ENCODE measurements around the gene FLYWCH1.

FLYWCH1 gene

DNA sequence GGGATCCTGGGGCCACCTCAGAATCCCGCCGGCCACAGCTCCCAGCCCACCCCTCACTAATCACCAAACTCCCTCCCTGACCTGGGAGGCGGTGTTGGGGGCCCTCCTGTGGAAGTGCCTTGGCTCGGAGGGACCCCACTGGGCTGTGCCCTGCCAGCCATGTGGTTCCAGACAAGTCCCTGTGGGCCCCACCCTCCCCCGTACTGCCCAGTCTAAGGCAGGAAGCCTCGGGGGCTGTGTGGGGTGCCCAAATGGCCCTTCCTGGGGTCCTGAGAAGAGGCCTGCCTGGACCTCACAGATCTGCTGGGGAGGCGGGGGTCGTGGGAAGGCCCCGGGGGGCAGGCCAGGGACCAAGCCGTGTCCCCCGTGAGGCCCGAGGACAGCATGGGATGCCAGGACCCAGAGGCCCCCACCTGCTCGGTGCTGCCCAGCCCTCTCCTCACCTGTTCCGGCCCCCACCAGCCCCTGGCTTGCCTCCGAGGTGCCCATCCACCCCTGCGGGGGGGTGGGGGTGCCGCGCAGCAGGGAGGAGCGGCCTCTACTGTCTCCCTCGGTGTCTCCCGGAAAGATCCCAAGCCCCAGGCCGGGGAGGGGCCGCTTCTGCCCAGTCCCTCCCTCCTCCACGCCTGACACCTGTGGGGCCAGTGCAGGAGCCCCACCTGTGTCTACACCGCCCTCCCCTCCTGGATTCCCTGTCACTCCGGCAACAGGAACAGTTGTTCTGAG is 43.1 kb downstream of the FLYWCH1 start:
- no peak for DNase-seq

DNA sequence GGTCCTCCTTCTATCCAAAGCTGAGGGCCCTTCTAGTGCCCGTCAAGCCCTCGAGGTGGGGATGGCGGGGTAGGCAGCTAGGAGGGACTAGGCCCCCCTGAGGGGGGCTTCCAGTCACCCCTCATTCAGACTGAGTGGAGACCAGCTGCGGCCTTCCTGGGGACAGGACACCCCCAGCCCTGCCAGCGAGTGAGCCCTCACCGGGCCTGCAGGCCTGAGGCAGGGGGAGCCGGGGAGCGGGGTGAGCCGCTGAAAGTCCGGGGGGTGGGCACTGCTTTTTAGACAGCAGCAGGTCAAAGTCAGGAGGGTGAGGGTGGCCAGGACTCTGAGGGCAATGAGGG is 43.7 kb downstream of the FLYWCH1 start:
- DNase-seq = no peak

DNA sequence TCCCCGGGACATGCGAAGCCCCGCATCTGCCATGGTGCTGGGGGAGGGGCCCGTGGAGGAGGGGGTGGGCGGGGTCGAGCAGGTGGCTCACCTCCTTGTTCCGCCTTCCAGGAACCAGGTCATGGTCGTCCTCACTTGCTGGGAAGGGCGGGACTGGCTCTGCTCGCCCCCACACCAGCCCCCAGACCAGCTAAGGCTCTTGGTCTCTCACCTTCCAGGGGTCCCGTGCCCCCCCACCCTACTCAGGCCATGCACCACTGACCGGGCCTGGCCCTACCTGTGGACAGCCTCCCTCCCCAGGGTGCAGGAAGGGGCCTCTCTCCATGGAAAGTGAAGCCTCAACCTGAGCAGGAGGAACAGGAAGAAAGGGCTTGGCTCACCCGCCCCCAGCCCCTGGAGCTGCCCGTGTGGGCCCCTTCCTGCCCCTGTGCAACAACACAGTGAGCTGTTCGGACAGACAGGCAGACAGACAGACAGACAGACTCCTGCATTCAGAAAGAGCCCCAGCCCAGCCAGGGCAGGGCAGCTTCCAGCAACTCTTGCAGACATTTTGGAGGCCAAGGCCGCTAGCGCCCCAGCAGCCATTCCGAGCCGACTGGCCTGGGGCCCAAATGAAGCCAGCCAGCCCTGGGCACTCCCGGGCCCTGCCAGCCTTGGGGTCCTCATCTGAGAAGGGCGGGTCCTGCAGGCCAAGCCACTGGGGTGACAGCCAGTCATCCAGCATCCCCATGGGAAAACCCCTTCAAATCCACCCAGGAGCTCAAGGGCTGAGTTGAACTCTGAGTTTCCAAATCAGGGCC is 44.2 kb downstream of the FLYWCH1 start:
- DNase-seq = no peak

DNA sequence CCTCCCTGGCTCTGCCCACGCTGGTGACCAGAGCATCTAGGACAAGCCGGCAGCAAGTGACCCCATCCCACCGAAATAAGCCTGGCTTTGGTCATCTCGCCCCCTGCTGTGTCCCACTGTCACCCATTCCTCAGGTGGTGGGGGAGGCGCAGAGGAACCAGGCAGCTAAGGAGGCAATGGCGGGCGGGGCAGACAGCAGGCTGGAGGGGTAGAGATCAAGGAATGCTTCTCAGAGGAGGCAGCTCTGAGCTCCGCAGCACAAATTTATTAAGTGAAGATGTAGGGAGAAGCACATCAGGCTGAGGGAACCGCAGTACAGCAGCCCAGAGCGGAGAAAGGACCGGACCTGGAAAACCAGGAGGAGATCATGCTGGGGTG is 44.8 kb downstream of the FLYWCH1 start:
- no peak for DNase-seq

DNA sequence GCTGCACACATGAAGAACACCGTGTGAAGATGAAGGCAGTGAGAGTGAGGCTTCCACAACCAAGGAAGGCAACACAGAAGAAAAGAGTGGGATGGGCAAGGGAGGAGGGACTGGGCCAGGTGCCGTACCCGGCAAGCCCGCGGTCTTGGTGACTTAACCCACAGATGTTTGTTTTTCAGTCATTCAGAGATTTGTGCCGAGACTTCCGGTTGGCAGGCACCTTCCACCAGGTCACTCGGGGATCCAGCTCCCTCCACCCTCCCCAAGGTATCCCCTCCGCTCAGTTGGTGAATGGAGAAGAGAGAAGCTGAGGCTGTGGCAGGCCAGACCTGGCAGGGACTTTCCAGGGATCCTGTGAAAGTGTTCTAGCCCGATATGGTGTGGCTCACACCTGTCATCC is 47.5 kb downstream of the FLYWCH1 start:
- no peak for DNase-seq

DNA sequence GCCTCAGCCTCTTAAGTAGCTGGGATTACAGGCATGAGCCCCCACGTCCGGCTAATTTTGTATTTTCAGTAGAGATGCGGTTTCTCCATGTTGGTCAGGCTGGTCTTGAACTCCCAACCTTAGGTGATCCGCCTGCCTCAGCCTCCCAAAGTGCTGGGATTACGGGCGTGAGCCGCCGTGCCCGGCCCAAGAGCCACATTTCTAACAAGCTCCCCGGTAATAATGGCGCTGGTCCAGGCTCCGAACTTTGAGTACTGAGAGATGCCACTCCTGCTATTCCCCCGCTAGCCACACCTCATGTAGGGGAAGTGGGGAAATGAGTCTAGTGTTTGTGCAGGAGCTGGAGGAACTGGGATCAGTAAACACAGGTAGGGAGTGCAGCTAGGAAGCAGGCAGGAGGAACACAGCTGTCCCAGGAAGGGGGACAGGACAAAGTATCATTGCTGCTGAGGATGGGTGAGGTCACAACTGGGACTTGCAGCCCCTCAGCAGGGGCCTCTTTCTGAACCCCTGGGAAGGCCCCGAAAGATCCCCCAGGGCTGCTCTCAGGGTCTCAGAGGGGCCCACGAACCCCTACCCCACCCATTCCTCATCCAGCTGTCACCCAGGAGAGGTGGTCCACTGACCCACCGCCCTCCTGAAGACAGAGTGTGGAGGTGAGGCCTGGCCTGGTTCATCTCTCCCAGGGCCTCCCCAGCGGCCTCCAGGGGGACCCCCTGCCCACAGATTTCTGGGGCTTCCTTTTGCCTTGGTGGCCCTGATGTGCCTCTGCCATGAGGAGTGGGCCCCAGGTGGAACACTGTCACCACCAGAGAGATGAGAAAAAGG is 48.7 kb downstream of the FLYWCH1 start:
- no peak for DNase-seq

DNA sequence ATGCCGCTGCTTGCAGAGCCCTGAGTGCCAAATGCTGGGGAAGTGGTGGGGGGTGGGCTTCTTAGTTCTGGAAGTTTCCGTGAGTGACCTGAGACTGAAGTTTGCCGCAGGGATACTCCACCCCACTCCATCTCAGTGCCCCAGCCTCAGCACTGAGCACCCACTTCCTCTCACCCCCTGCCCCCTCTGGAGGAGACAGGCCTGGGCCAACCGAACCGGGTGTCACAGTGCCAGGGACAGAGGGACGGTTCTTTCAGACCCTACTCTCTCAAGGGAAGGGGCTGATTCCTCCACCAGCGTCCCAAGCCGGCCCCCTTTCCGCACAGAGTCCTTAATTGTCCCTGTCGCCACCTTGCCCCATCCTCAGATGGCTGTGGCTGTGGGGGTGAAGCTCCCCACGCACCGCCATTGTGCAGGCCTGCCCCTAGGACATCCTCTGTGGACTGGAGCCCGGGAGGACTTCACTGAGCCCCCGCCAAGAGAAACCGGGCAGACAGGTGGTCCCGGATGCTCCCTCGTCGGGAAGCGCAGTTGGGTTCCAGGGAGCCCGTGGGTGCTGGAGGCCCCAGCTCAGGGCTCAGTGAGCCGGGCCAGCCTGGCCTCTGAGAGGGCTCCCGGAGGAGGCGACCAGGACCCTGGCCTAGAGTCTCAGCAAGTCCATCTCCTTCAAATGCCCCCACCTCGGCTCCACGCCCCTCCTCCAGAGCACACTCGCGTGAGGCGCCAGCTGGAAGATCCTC is 50.8 kb downstream of the FLYWCH1 start:
- DNase-seq = no peak

DNA sequence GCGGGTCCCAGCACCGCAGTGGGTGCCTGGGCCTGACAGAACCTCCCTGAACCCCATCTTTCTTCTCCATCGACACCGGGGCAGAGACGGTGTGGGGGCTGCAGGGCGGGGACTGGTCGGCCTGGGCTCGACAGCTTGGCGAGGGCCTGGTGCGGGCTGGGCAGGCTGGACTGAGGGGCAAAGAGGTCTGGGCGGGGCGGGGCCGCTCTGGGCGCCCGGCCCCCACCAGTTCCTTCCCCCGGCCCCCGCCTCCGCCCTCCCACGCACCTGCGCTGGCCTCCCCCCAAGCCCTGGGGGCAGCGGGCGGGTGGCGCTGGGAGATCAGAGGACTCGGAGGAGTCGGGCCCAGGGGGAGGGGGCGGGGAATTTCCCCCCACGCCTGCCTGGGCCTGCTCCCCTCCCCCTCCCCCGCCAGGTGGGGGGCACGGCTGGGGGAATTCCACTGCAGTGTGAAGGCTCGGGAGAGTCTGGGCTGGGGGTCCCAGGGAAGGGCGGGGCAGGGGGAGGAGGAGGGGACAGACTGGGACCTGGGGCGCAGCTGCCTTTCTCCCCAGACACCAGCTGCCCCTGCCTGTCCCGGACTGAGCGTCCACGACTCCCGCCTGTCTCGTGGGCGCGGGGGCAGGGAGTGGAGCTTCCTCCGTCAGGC is 51.5 kb downstream of the FLYWCH1 start:
- DNase-seq = no peak

DNA sequence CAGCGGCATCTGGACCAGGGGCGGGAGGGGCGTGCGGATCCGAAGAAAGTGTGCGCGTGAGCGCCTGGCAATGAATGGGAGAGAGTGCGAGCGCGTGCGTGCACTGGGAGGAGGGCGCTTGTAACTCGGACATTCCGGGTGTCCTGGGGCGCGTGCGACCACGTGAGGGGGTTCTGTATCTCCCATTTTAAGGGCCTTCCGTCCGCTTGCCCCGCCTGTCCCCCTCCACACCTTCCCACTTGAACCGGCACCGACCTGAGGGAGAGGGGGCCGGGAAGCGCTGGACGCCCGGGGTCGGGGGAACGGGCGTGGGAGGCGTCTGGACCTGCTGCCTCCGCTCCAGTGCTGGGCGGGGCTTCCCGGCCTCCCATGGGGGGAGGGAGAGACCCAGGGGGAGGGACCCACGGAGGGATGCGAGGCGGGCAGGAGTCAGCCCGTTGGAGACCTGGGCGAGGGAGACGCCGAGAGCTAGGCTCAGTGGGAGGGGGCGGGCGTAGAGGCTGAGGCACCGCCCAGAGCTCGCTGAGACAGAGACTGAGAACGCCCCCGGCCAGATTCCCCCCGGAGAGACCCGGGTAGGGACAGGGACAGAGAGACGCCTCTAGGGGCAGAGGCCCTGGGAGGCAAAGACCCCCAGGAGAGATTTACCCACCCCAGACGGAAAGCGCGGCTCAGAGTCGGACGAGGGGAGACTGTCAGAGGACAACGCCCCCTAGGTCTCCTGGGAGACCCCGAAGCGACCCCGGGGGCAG is 52.2 kb downstream of the FLYWCH1 start, which contains the start of gene KREMEN2:
KREMEN2 (plus strand) TSS at position 553 of the 752 bp plus-strand sequence. CDS start 246 bp downstream, outside the sequence.
- DNase-seq = no peak

DNA sequence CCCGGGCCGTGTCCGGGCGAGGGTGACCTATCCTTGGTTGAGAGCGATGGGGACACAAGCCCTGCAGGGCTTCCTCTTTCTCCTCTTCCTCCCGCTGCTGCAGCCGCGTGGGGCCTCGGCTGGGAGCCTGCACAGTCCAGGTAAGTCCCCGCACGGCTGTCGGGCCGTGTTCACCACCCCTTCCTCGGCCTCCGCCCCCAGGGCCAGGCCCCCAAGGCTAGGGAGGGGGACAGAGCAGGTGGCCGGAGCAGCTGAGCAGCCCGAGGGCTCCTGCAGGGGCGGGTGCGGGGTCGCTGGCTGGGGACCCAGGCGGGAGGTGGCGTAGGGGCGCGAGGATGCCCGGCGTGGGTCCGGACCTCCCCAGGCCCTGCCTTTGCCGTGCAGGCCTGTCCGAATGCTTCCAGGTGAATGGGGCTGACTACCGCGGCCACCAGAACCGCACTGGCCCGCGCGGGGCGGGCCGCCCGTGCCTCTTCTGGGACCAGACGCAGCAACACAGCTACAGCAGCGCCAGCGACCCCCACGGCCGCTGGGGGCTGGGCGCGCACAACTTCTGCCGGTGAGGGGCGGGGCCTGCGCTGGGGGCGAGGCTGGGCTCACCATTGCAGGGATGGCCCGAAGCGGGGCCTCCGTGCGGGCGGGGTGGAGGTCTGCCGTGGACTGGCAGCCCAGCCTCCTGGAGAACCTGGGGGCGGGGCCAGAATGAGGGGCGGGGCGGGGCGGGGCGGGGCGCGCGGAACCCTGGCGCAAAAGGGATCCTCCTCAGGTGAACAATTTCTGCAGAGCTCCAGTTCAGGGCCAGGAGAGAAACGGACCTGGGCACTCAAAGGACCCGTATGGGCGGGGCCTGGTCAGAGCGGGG is 53.0 kb downstream of the FLYWCH1 start:
- peak; percentile 72 for DNase-seq

DNA sequence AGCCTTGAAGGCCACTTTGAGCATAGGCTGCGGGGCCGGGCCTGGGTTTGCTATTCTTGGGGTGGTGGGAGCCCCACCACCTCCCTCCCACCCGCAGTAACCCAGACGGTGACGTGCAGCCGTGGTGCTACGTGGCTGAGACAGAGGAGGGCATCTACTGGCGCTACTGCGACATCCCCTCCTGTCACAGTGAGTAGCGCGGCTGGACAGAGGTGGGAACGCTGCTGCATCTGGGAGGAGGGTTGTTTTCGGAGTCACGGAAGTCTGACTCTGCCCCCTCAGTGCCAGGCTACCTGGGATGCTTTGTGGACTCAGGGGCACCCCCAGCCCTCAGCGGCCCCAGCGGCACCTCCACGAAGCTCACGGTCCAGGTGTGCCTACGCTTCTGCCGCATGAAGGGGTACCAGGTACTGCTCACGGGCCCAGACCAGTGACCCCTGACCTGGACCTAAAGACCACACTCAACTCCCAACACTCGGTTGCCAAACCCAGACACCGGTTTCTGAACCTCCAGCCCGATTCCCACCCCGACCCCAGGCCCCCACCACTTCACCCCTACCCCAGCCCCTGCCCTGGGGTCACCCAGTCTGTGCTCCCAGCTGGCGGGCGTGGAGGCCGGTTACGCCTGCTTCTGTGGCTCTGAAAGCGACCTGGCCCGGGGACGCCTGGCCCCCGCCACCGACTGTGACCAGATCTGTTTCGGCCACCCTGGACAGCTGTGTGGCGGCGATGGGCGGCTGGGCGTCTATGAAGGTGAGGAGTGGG is 54.5 kb downstream of the FLYWCH1 start:
- DNase-seq = no peak

DNA sequence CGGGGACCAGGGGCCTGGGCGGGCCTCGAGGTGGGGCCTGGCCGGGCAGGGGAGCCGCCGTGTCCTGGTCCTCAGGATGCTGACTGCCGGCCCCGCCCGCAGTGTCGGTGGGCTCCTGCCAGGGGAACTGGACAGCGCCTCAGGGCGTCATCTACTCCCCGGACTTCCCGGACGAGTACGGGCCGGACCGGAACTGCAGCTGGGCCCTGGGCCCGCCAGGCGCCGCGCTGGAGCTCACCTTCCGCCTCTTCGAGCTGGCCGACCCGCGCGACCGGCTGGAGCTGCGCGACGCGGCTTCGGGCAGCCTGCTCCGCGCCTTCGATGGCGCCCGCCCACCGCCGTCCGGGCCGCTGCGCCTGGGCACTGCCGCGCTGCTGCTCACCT is 55.1 kb downstream of the FLYWCH1 start:
- no peak for DNase-seq

DNA sequence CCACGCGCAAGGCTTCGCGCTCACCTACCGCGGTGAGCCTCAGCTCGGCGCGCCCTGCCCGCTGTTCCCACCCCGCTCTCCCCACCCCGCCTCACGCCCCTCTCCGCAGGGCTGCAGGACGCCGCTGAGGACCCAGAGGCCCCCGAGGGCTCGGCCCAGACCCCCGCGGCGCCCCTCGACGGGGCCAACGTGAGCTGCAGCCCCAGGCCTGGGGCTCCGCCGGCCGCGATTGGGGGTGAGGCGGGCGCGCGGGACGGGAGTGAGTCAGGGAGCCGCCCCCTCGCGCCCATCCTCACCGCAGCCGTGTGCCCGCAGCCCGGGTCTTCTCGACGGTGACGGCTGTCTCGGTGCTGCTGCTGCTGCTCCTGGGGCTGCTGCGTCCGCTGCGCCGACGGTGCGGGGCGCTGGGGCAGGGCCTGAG is 55.5 kb downstream of the FLYWCH1 start:
- no peak for DNase-seq

DNA sequence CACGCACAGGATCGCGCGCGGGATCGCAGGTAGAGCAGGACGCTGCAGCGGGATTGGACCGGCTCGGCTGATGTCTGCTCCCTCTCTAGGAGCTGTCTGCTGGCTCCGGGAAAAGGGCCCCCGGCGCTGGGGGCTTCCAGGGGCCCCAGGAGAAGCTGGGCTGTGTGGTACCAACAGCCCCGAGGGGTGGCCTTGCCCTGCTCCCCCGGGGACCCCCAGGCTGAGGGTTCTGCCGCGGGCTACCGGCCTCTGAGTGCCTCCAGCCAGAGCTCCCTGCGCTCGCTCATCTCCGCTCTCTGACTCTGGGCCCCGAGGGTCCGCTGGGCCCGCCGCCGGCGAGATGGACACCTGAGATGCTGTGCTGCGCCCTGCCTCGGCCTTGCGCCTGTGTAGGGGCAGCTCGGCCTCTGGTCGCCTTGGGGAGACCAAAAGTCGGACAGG is 56.0 kb downstream of the FLYWCH1 start:
- no peak for DNase-seq

DNA sequence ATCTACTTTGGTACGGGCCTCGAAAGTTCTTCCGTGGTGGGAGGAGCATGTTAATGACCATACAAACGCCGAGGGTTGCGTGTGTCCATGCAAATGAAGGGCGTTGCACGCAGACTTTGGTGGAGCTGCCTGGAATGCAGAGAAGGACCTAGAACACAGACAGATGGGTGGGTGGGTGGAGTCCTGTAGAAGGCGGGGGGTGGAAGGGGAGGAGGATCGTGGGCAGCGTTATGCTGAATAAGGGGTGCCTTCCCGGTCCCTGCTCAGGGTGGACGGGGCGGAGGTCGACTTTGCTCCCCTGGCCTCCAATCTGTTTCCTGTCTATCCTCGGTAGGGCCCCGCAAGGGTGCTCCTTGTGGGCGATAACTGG is 56.6 kb downstream of the FLYWCH1 start:
- no peak for DNase-seq

DNA sequence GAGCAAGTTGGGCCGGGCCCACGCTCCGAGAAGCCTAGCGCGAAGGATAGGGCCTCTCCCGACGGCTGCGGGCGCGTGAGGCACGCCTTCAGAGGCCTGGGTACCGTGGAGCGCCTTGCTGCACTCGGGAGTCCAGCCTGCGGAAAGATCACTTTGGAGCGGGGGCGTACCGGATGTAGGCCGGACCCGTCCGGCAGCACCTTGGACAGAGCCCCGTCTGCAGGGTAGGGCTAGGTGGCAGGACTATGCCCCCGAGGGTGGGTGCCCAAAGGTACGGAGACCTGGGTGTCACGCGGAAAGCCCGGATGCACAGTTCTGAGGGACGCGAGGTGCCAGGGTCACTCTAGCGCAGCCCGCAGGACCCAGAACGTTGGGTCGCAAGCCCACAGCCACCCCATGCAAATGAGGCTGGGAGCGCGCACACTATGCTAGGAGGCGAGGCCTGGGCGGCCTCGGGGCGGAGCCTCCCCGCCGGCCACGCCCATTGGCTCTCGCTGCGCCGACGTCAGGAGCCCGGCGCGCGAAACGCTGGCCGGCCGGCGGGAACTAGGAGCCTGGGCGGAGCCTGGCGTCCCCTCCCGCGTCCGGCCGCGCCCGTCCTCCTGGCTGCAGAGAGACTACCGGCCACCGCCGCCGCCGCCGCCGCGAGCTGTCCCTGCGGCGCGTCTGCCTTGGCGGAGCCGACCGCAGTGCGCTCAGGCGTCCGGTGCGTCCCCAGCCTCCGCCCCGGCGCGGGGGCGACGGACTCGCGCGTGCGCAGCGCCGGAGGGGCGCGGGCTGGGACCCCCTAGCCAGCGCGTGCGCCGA is 57.2 kb downstream of the FLYWCH1 start, which contains the start of gene PAQR4:
PAQR4 (plus strand) TSS at position 611 of the 807 bp plus-strand sequence. CDS start 327 bp downstream, outside the sequence.
- DNase-seq = peak; percentile 82

DNA sequence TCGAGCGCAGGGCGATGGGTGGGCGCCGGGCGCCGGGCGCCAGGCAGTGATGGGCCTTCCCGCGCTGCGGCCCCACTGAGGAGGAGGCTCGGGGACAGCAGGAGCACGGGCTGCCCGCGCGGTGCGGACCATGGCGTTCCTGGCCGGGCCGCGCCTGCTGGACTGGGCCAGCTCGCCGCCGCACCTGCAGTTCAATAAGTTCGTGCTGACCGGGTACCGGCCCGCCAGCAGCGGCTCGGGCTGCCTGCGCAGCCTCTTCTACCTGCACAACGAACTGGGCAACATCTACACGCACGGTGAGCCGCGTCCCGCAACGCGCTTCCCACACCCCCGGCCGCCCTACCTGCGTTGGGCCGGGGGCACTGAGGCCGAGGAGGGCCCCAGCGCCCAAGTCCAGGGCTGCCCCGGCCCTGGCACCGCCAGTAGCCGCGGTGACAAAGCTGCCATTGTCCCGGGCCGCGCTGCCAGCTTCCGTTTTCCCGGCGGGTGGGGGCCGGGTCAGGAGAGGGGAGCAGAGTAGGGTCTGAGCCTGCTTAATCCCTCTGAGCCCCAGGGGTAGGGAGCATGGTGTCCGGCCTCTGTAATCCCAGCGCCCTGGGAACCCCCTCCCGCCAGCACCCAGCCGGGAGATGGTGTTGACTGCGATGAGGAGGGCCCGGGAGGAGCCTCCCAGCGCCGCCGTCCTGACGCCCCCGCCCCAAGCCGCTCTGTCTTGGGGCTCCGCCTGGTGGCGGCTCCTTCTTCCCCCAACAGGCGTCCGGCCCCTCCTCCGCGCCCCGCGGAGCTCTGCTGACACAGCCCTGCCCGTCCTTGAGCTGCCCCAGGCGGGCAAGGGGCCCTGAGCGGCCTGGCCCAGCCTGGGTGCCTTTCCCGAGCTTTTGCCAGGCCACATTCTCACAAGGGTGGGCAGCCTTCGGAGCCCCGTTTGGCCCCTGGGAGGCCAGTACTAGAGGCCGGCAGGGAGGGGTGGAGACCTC is 58.1 kb downstream of the FLYWCH1 start:
- DNase-seq = peak; percentile 86

All from stimulated activated CD4-positive, alpha-beta T cell treated with anti-CD3 and anti-CD28 coated beads, Interleukin-1b, Interleukin-23, amount 100 ng/mL, for 48 hours (primary cell).